Erythroblast (primary cell): ENCODE measurements around the gene ARHGAP6.

Experiments used
- GATA1 ChIP-seq: IDR thresholded peaks from 2 replicates; pipeline ENCODE4 v1.6.1; 2011; ENCODE audit warnings: low read depth, mild to moderate bottlenecking, control low read depth, low read length, moderate library complexity
- POLR2A ChIP-seq: IDR thresholded peaks from 2 replicates; pipeline ENCODE4 v1.6.1; 2011; ENCODE audit warnings: mild to moderate bottlenecking, low read length

DNA sequence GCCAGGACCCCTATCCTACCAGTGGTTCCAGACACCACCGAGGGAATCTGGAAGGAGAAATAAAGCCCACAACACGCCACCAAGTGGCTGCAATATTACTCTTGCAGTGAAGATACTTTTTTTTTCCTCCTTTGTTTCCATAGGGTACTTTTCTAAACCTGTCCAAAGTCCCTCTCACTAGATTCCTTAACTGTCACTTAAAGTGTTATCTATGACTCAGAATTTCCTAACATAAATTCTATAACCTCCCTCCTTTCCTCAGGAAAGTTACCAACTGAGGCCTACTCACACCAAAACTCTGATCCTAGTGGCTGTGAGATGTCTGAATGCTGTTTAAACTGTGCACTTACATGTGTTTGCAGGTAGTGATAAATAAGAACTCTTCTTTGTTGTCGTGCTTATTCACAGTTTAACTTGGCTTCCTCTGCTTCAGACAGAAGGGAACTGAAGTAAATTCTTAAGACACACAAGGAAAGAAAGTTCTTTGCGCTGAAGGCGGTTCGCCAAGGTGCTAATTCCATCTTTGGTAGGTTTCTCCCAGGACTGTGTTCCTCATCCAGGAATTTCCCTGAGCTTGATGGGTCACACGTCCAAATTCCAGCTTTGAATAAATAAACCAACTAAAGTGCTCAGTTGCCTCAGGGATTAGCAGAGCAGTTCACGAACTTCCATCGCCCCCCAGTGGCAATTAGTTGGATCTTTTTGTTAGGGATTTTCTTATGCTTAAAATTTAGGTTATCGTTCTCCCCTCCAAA lies 565.3 kb downstream of the ARHGAP6 start:
- TF ChIP-seq POLR2A: no peak
- no peak for TF ChIP-seq GATA1
